K562 (cell line): ENCODE measurements around the gene IL4R. TPM values are rescaled to one million over a fixed set of nuclear protein-coding genes. Genes with fewer than 3 reads are reported as not detected.

Experiments used
- ARNT ChIP-seq, 2 experiments: fragments of 450-650 bp; IDR thresholded peaks; 2 replicates each; pipeline ENCODE4 v1.6.1; 2016; ENCODE audit warnings: mild to moderate bottlenecking in 1 of 2
- ASH1L ChIP-seq: fragments of 450-650 bp; IDR thresholded peaks from 2 replicates; pipeline ENCODE4 v1.6.1; 2018; ENCODE audit warnings: borderline replicate concordance, mild to moderate bottlenecking, low read depth; ENCODE audit not compliant: partially characterized antibody
- ATF7 ChIP-seq: fragments of 450-650 bp; IDR thresholded peaks from 2 replicates; pipeline ENCODE4 v1.7.1; 2014; ENCODE audit warnings: mild to moderate bottlenecking, moderate library complexity
- BCLAF1 ChIP-seq, 2 experiments: fragments of 450-650 bp in 1 of 2; IDR thresholded peaks; 2 replicates each; pipeline ENCODE4 v1.6.1; 2011 to 2017; ENCODE audit warnings: low read depth in 2 of 2, antibody characterized with exemption in 1 of 2, borderline replicate concordance in 1 of 2, low read length in 1 of 2, mild to moderate bottlenecking in 1 of 2, mixed read lengths in 1 of 2; ENCODE audit not compliant: control insufficient read depth in 1 of 2
- CC2D1A ChIP-seq: fragments of 450-650 bp; IDR thresholded peaks from 2 replicates; pipeline ENCODE4 v1.6.1; 2017; ENCODE audit warnings: mild to moderate bottlenecking
- ETS2 ChIP-seq: IDR thresholded peaks from 2 replicates; pipeline ENCODE4 v1.6.1; 2016; ENCODE audit warnings: borderline replicate concordance, missing genetic modification characterization, mild to moderate bottlenecking, moderate library complexity, missing compliant biosample characterization; ENCODE audit not compliant: poor library complexity, severe bottlenecking
- EWSR1 ChIP-seq: fragments of 450-650 bp; IDR thresholded peaks from 2 replicates; pipeline ENCODE4 v1.6.1; 2018; ENCODE audit warnings: borderline replicate concordance, mild to moderate bottlenecking, low read depth, moderate library complexity; ENCODE audit not compliant: partially characterized antibody
- FOS ChIP-seq: IDR thresholded peaks from 3 replicates; pipeline ENCODE4 v1.6.1; 2011; ENCODE audit not compliant: insufficient read length; ENCODE audit errors: extremely low read depth
- FOXK1 ChIP-seq: sonication (generic); formaldehyde crosslinking; IDR thresholded peaks from 2 replicates; pipeline ENCODE4 v1.8.0; 2022; ENCODE audit warnings: missing genetic modification reagents, mild to moderate bottlenecking, borderline replicate concordance
- FOXK2 ChIP-seq, 2 experiments: fragments of 450-650 bp; IDR thresholded peaks in 1 of 2; conservative IDR thresholded peaks in 1 of 2; 2 replicates each; pipeline ENCODE4 v1.6.1; 2016; ENCODE audit warnings: low read depth in 2 of 2, mild to moderate bottlenecking in 1 of 2
- HOMEZ ChIP-seq: fragments of 250-450 bp; sonication (Bioruptor Pico); IDR thresholded peaks from 2 replicates; pipeline ENCODE4 v1.4.0; 2020; ENCODE audit warnings: mild to moderate bottlenecking, moderate library complexity
- IRF2 ChIP-seq: sonication (generic); formaldehyde crosslinking; IDR thresholded peaks from 2 replicates; pipeline ENCODE4 v1.8.1; 2022; ENCODE audit warnings: mild to moderate bottlenecking, missing genetic modification reagents
- MCM7 ChIP-seq, 2 experiments: fragments of 450-650 bp; IDR thresholded peaks; 2 replicates each; pipeline ENCODE4 v1.6.1; 2016 to 2018
- MTF1 ChIP-seq: fragments of 250-450 bp; sonication (Bioruptor Pico); IDR thresholded peaks from 2 replicates; pipeline ENCODE4 v1.9.0; 2021; ENCODE audit warnings: moderate library complexity, mild to moderate bottlenecking, inconsistent platforms, borderline replicate concordance
- PHF8 ChIP-seq: fragments of 200-600 bp; sonication (generic); IDR thresholded peaks from 2 replicates; pipeline ENCODE4 v1.6.1; 2012; ENCODE audit warnings: mixed run types, mild to moderate bottlenecking, inconsistent platforms, low read length, moderate library complexity, borderline replicate concordance
- SRSF9 ChIP-seq: fragments of 200-400 bp; formaldehyde crosslinking; IDR thresholded peaks from 2 replicates; pipeline ENCODE4 v1.6.1; 2017; ENCODE audit warnings: low read depth, low read length, borderline replicate concordance
- USF2 ChIP-seq: sonication (generic); formaldehyde crosslinking; IDR thresholded peaks from 2 replicates; pipeline ENCODE4 v1.5.0; 2020; ENCODE audit warnings: missing genetic modification reagents
- YBX1 ChIP-seq: fragments of 450-650 bp; IDR thresholded peaks from 2 replicates; pipeline ENCODE4 v1.7.1; 2016; ENCODE audit warnings: mild to moderate bottlenecking
- ZBTB17 ChIP-seq: fragments of 450-650 bp; formaldehyde crosslinking; IDR thresholded peaks from 2 replicates; pipeline ENCODE4 v1.4.0; 2020; ENCODE audit warnings: mild to moderate bottlenecking
- ZNF445 ChIP-seq: fragments of 250-450 bp; sonication (Bioruptor Pico); IDR thresholded peaks from 2 replicates; pipeline ENCODE4 v1.4.0; 2020; ENCODE audit warnings: low read depth, mild to moderate bottlenecking, moderate library complexity
- ZNF75A ChIP-seq: fragments of 450-650 bp; formaldehyde crosslinking; IDR thresholded peaks from 2 replicates; pipeline ENCODE4 v1.4.0; 2020; ENCODE audit warnings: mild to moderate bottlenecking
- polyA plus RNA-seq, 8 experiments: library from polyadenylated mRNA; depleted of rRNA in 4 of 8; stranded (reverse) in 5 of 8; unstranded in 3 of 8; fragments of >200 nt; fragmentation: Nextera tagmentation in 2 of 8; fragmentation: Illumina TruSeq in 1 of 8; extraction: Ambion mirVana in 2 of 8; extraction: Trizol in 1 of 8; gene quantifications; 2 replicates each; pipeline versions ENCODE4 v1.2.1 to v1.2.3, GENCODE V29; 2011 to 2014; ENCODE audit warnings: inconsistent platforms in 1 of 8, missing spikeins in 1 of 8
- total RNA-seq, 7 experiments: library from RNA; depleted of rRNA in 6 of 7; stranded (reverse); fragments of >200 nt in 6 of 7; fragmentation: Illumina TruSeq in 2 of 7; extraction: Trizol in 2 of 7; gene quantifications; 2 replicates each; pipeline versions ENCODE4 v1.2.1 to v1.2.3, GENCODE V29; 2011 to 2021; ENCODE audit warnings: low replicate concordance in 1 of 7

Gene IL4R
- total and polyA plus RNA-seq, 9 of the 15 experiments (the other 6 are each of a cell fraction or from before 2014, with no cell fraction given), result 0.17 to 5.8 (median 3.3) TPM

- TF ChIP-seq BCLAF1 (IDR thresholded peaks at IDR 0.05; ENCODE audit: borderline replicate concordance in 1 of 2, control insufficient read depth in 1 of 2, low read depth in 2 of 2, low read length in 1 of 2) (no peak), HOMEZ (CRISPR knock-in tag) (no peak), FOXK2 (conservative IDR thresholded peaks at IDR 0.05 in 1 of 2, IDR thresholded peaks at IDR 0.05 in 1 of 2; ENCODE audit: low read depth in 2 of 2) (no peak), ATF7 (0 out of 2 replicates have a peak, but pooled peaks have one; percentile 30), MTF1 (no peak), EWSR1 (no peak), ETS2 (tag) (no peak), YBX1 (no peak), ZNF75A (CRISPR knock-in tag) (no peak), MCM7 (IDR thresholded peaks at IDR 0.05) (no peak), FOS (peak; percentile 66), ARNT (IDR thresholded peaks at IDR 0.05) (no peak), CC2D1A (peak; percentile 51; the same call in 1 of the 2 replicates), FOXK1 (CRISPR knock-in tag) (no peak), ZBTB17 (CRISPR knock-in tag) (no peak), PHF8 (no peak), USF2 (CRISPR knock-in tag) (peak; percentile 96), SRSF9 (no peak), ZNF445 (CRISPR knock-in tag) (no peak), IRF2 (CRISPR knock-in tag) (no peak), ASH1L (no peak)
Measured at GRCh38 chr16:27374804-27375425, 61.1 kb downstream of the IL4R start (continued).
